Parathyroid adenoma (tissue), 2 donors: Measurements from ENCODE around the gene GLG1.

ENCODE experiments used
- H2AFZ ChIP-seq: fragments of 300-600 bp; sonication (generic); one replicate; pipeline ENCODE4 v1.7.0; 2017; ENCODE audit warnings: antibody characterized with exemption, mild to moderate bottlenecking
- H3K27ac ChIP-seq: fragments of 300-600 bp; sonication (generic); one replicate; pipeline ENCODE4 v1.7.0; 2017
- H3K27me3 ChIP-seq: fragments of 300-600 bp; sonication (generic); one replicate; pipeline ENCODE4 v1.7.0; 2017; ENCODE audit warnings: low read length; ENCODE audit not compliant: control insufficient read depth, insufficient read depth
- H3K36me3 ChIP-seq: fragments of 300-600 bp; sonication (generic); one replicate; pipeline ENCODE4 v1.7.0; 2017; ENCODE audit warnings: low read length; ENCODE audit not compliant: control insufficient read depth, insufficient read depth
- H3K4me1 ChIP-seq: fragments of 300-600 bp; sonication (generic); one replicate; pipeline ENCODE4 v1.7.0; 2017; ENCODE audit warnings: control low read depth
- H3K4me2 ChIP-seq: fragments of 300-600 bp; sonication (generic); one replicate; pipeline ENCODE4 v1.7.0; 2017; ENCODE audit warnings: low read length
- H3K4me3 ChIP-seq: fragments of 300-600 bp; sonication (generic); one replicate; pipeline ENCODE4 v1.7.0; 2017; ENCODE audit warnings: low read depth, low read length
- H3K79me2 ChIP-seq: fragments of 300-600 bp; sonication (generic); one replicate; pipeline ENCODE4 v1.7.0; 2017; ENCODE audit warnings: control low read depth
- H3K9ac ChIP-seq: fragments of 300-600 bp; sonication (generic); one replicate; pipeline ENCODE4 v1.7.0; 2017; ENCODE audit warnings: mild to moderate bottlenecking
- H3K9me3 ChIP-seq: fragments of 300-600 bp; sonication (generic); one replicate; pipeline ENCODE4 v1.7.0; 2017; ENCODE audit warnings: low read length; ENCODE audit not compliant: control insufficient read depth
- CTCF ChIP-seq: fragments of 300-600 bp; sonication (generic); IDR thresholded peaks from one replicate; pipeline ENCODE4 v1.7.0; 2017; ENCODE audit warnings: antibody characterized with exemption, mild to moderate bottlenecking
- donor health status: primary hyperparathyroidism.

Gene GLG1

GRCh38 chr16:74511961-74512360 lies 95.0 kb downstream of the GLG1 start:
- Histone ChIP-seq H3K9ac (no peak overlapping the region), H3K4me1 (peaks cover 6% of the 10 kb centered on the region), H2AFZ (no peak overlapping the region), H3K79me2 (peaks cover 7% of the 10 kb centered on the region), H3K9me3 (no peaks in the 10 kb centered on the region), H3K36me3 (no peaks in the 10 kb centered on the region), H3K27ac (no peak overlapping the region), H3K4me2 (no peak overlapping the region), H3K27me3 (no peaks in the 10 kb centered on the region), H3K4me3 (no peak overlapping the region)
- TF ChIP-seq CTCF = no peak

- Histone ChIP-seq H3K4me3 (no peak overlapping the region), H3K9me3 (no peaks in the 10 kb centered on the region), H3K27me3 (no peaks in the 10 kb centered on the region), H3K27ac (no peak overlapping the region), H2AFZ (no peak overlapping the region), H3K36me3 (no peaks in the 10 kb centered on the region), H3K79me2 (no peaks in the 10 kb centered on the region), H3K4me2 (no peak overlapping the region), H3K4me1 (peaks cover 25% of the 10 kb centered on the region), H3K9ac (no peak overlapping the region)
- no peak for TF ChIP-seq CTCF
Measured at GRCh38 chr16:74505011-74505410, 101.9 kb downstream of the GLG1 start.

GRCh38 chr16:74503412-74503811 lies 103.5 kb downstream of the GLG1 start:
- no peaks in the 10 kb centered on the region for H3K27me3 ChIP-seq
- no peak overlapping the region for H3K4me3 ChIP-seq
- no peak for TF ChIP-seq CTCF
- H2AFZ ChIP-seq = no peak overlapping the region
- H3K4me2 ChIP-seq = no peak overlapping the region
- H3K4me1 ChIP-seq = peaks cover 20% of the 10 kb centered on the region
- H3K27ac ChIP-seq = no peak overlapping the region
- no peaks in the 10 kb centered on the region for H3K36me3 ChIP-seq
- H3K79me2 ChIP-seq = no peaks in the 10 kb centered on the region
- H3K9me3 ChIP-seq = no peaks in the 10 kb centered on the region
- H3K9ac ChIP-seq = no peak overlapping the region

GRCh38 chr16:74501484-74502478 lies 105.1 kb downstream of the GLG1 start:
- Histone ChIP-seq H3K27me3 (no peaks in the 10 kb centered on the region), H3K79me2 (peaks cover 5% of the 10 kb centered on the region), H3K9ac (no peak overlapping the region), H3K27ac (peak overlapping the region; percentile 53), H3K4me2 (peak overlapping the region; percentile 18), H3K4me3 (peak overlapping the region; percentile 27), H3K9me3 (no peaks in the 10 kb centered on the region), H3K36me3 (no peaks in the 10 kb centered on the region), H3K4me1 (peaks cover 18% of the 10 kb centered on the region), H2AFZ (peak overlapping the region; percentile 11)
- TF ChIP-seq CTCF = no peak
